SU-DHL-6 (cell line): ENCODE data around the gene TRIM7.
"Not testable (repeated sequence)": the region's sequence is repeated elsewhere in the genome, so short reads cannot be mapped to it uniquely, and the experiment has no call there.

ENCODE experiments used
- EZH2phosphoT487 ChIP-seq: fragments of 200-600 bp; sonication (generic), shearing (Covaris generic); conservative IDR thresholded peaks from 2 replicates; pipeline ENCODE4 v1.6.1; 2018; ENCODE audit warnings: mild to moderate bottlenecking, antibody characterized with exemption, low read length, moderate library complexity, mixed read lengths
- TF ChIP-seq, protein P1 (sequence below): fragments of 200-600 bp; sonication (generic); IDR thresholded peaks from one replicate; pipeline ENCODE4 v1.5.1; 2017; ENCODE audit warnings: antibody characterized with exemption, mild to moderate bottlenecking, low read length, moderate library complexity; ENCODE audit not compliant: insufficient read depth, poor library complexity, severe bottlenecking

DNA sequence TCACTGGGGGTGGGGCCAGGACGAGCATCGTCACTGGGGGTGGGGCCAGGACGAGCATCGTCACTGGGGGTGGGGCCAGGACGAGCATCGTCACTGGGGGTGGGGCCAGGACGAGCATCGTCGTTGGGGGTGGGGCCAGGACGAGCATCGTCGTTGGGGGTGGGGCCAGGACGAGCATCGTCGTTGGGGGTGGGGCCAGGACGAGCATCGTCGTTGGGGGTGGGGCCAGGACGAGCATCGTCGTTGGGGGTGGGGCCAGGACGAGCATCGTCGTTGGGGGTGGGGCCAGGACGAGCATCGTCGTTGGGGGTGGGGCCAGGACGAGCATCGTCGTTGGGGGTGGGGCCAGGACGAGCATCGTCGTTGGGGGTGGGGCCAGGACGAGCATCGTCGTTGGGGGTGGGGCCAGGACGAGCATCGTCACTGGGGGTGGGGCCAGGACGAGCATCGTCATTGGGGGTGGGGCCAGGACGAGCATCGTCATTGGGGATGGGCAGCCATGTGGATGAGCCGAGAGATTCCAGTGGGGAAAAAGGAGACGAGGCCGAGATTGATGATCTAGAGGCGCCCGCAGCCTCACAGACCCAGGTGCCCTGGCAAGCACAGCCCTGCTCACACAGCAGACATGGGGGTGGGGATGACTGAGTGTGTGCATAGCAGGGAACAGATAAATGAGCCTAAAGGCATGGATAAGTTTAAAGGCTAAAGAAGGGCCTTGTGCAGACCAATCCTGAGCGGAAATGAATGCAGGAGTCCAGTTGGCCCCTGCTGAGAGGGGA is 44.1 kb downstream of the TRIM7 start:
- TF ChIP-seq, protein P1, sequence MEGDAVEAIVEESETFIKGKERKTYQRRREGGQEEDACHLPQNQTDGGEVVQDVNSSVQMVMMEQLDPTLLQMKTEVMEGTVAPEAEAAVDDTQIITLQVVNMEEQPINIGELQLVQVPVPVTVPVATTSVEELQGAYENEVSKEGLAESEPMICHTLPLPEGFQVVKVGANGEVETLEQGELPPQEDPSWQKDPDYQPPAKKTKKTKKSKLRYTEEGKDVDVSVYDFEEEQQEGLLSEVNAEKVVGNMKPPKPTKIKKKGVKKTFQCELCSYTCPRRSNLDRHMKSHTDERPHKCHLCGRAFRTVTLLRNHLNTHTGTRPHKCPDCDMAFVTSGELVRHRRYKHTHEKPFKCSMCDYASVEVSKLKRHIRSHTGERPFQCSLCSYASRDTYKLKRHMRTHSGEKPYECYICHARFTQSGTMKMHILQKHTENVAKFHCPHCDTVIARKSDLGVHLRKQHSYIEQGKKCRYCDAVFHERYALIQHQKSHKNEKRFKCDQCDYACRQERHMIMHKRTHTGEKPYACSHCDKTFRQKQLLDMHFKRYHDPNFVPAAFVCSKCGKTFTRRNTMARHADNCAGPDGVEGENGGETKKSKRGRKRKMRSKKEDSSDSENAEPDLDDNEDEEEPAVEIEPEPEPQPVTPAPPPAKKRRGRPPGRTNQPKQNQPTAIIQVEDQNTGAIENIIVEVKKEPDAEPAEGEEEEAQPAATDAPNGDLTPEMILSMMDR: not testable (repeated sequence)
- TF ChIP-seq EZH2phosphoT487: not testable (repeated sequence)
